ENCODE data around the gene MCF2L.

Gene MCF2L

GRCh38 chr13:112998521-112999280 lies 29.7 kb downstream of the MCF2L start:
- no peak for DNase-seq

- DNase-seq, result no peak
These were observed 30.6 kb downstream of the MCF2L start for GRCh38 chr13:112999414-113000177.

- DNase-seq, result no peak
These were observed 31.6 kb downstream of the MCF2L start for GRCh38 chr13:113000575-113000974.

- DNase-seq, result peak; percentile 93
These were observed 32.5 kb downstream of the MCF2L start for GRCh38 chr13:113001241-113002140.

GRCh38 chr13:113002206-113002912 lies 33.3 kb downstream of the MCF2L start:
- peak; percentile 48 for DNase-seq

GRCh38 chr13:113002913-113003290 lies 33.9 kb downstream of the MCF2L start:
- no peak for DNase-seq

- DNase-seq, result no peak
These were observed 35.1 kb downstream of the MCF2L start for GRCh38 chr13:113004126-113004525.

GRCh38 chr13:113005076-113005865 lies 36.3 kb downstream of the MCF2L start:
- DNase-seq, result no peak

GRCh38 chr13:113005997-113006396 lies 37.0 kb downstream of the MCF2L start:
- no peak for DNase-seq

GRCh38 chr13:113006660-113007059 lies 37.6 kb downstream of the MCF2L start:
- no peak for DNase-seq

GRCh38 chr13:113008851-113009250 lies 39.8 kb downstream of the MCF2L start:
- no peak for DNase-seq

GRCh38 chr13:113009743-113010509 lies 40.9 kb downstream of the MCF2L start:
- DNase-seq, result no peak

GRCh38 chr13:113010510-113010865 lies 41.5 kb downstream of the MCF2L start:
- no peak for DNase-seq

- DNase-seq, result no peak
These were observed 44.3 kb downstream of the MCF2L start for GRCh38 chr13:113013303-113013702.

- no peak for DNase-seq
These were observed 45.1 kb downstream of the MCF2L start for GRCh38 chr13:113013878-113014751.

- DNase-seq, result no peak
These were observed 46.0 kb downstream of the MCF2L start for GRCh38 chr13:113014752-113015745.

- DNase-seq, result no peak
These were observed 47.0 kb downstream of the MCF2L start for GRCh38 chr13:113015826-113016525.
